ENCODE data around the gene SLC2A9. TPM values are rescaled to one million over a fixed set of nuclear protein-coding genes. Genes with fewer than 3 reads are reported as not detected.

Gene SLC2A9
- total RNA-seq, 1 experiment from 2014 or later, result 33.3 TPM

GRCh38 chr4:9816285-9816684 is 205.0 kb downstream of the SLC2A9 start:
- Mint-ChIP-seq H3K4me3 (ENCODE audit: unreplicated experiment) (no peak overlapping the region), H3K27ac (ENCODE audit: low read depth, unreplicated experiment) (no peak overlapping the region), H3K36me3 (ENCODE audit: insufficient read depth, unreplicated experiment) (no peaks in the 10 kb centered on the region), H3K4me1 (ENCODE audit: insufficient read depth, unreplicated experiment) (peaks cover 4% of the 10 kb centered on the region), H3K9me3 (ENCODE audit: unreplicated experiment) (no peaks in the 10 kb centered on the region), H3K27me3 (ENCODE audit: insufficient read depth, unreplicated experiment) (no peaks in the 10 kb centered on the region)
- DNase-seq (ENCODE audit: unreplicated experiment), result no peak
- no TSS peak for BruUV-seq (replicated peaks)
- ChIA-PET POLR2A (no interaction called here), CTCF (interaction anchor here (0.5 kb wide), 1 partner anchor 94 kb away, joined by 3 read pairs; no protein-coding TSS in a partner anchor)
- intact Hi-C loops (cut with micrococcal nuclease), result no loop called here
- TF ChIP-seq CTCF (IDR thresholded peaks at IDR 0.05; ENCODE audit: unreplicated experiment), result no peak

GRCh38 chr4:9812501-9813340 is 208.6 kb downstream of the SLC2A9 start:
- CTCF ChIA-PET, result no interaction called here
- Mint-ChIP-seq H3K36me3 (ENCODE audit: insufficient read depth, unreplicated experiment) (no peaks in the 10 kb centered on the region), H3K27ac (ENCODE audit: low read depth, unreplicated experiment) (no peak overlapping the region), H3K4me1 (ENCODE audit: insufficient read depth, unreplicated experiment) (peaks cover 4% of the 10 kb centered on the region), H3K4me3 (ENCODE audit: unreplicated experiment) (no peak overlapping the region), H3K9me3 (ENCODE audit: unreplicated experiment) (no peaks in the 10 kb centered on the region), H3K27me3 (ENCODE audit: insufficient read depth, unreplicated experiment) (no peaks in the 10 kb centered on the region)
- POLR2A ChIA-PET, result interaction anchor here (0.6 kb wide), 1 partner anchor 1866 kb away, joined by 3 read pairs; no protein-coding TSS in a partner anchor
- BruUV-seq (replicated peaks), result no TSS peak
- intact Hi-C loops (cut with micrococcal nuclease), result no loop called here
- no peak for DNase-seq (ENCODE audit: unreplicated experiment)
- no peak for TF ChIP-seq CTCF (IDR thresholded peaks at IDR 0.05; ENCODE audit: unreplicated experiment)

GRCh38 chr4:9811806-9812205 is 209.5 kb downstream of the SLC2A9 start:
- no peaks in the 10 kb centered on the region for H3K27me3 Mint-ChIP-seq (ENCODE audit: insufficient read depth, unreplicated experiment)
- intact Hi-C loops (cut with micrococcal nuclease), result no loop called here
- POLR2A ChIA-PET, result no interaction called here
- CTCF ChIA-PET, result no interaction called here
- no TSS peak for BruUV-seq (replicated peaks)
- peaks cover 4% of the 10 kb centered on the region for H3K4me1 Mint-ChIP-seq (ENCODE audit: insufficient read depth, unreplicated experiment)
- no peak overlapping the region for H3K4me3 Mint-ChIP-seq (ENCODE audit: unreplicated experiment)
- no peak for DNase-seq (ENCODE audit: unreplicated experiment)
- H3K27ac Mint-ChIP-seq (ENCODE audit: low read depth, unreplicated experiment), result no peak overlapping the region
- no peak for TF ChIP-seq CTCF (IDR thresholded peaks at IDR 0.05; ENCODE audit: unreplicated experiment)
- H3K36me3 Mint-ChIP-seq (ENCODE audit: insufficient read depth, unreplicated experiment), result no peaks in the 10 kb centered on the region
- H3K9me3 Mint-ChIP-seq (ENCODE audit: unreplicated experiment), result no peaks in the 10 kb centered on the region

GRCh38 chr4:9808077-9808476 is 213.2 kb downstream of the SLC2A9 start:
- Mint-ChIP-seq H3K27me3 (ENCODE audit: insufficient read depth, unreplicated experiment) (no peaks in the 10 kb centered on the region), H3K4me1 (ENCODE audit: insufficient read depth, unreplicated experiment) (peaks cover 4% of the 10 kb centered on the region), H3K27ac (ENCODE audit: low read depth, unreplicated experiment) (no peak overlapping the region), H3K4me3 (ENCODE audit: unreplicated experiment) (no peak overlapping the region), H3K9me3 (ENCODE audit: unreplicated experiment) (no peaks in the 10 kb centered on the region), H3K36me3 (ENCODE audit: insufficient read depth, unreplicated experiment) (no peaks in the 10 kb centered on the region)
- POLR2A ChIA-PET, result no interaction called here
- TF ChIP-seq CTCF (IDR thresholded peaks at IDR 0.05; ENCODE audit: unreplicated experiment), result no peak
- no TSS peak for BruUV-seq (replicated peaks)
- no peak for DNase-seq (ENCODE audit: unreplicated experiment)
- intact Hi-C loops (cut with micrococcal nuclease), result no loop called here
- CTCF ChIA-PET, result interaction anchor here (0.7 kb wide), 1 partner anchor 353 kb away, joined by 3 read pairs; no protein-coding TSS in a partner anchor

Data from MCF 10A (cell line).